H1 (cell line): Measurements from ENCODE around the gene OGN. TPM values are rescaled to one million over a fixed set of nuclear protein-coding genes. Genes with fewer than 3 reads are reported as not detected.

Experiments
- CBX8 ChIP-seq: fragments of 300-800, 300-1000 bp; sonication (generic); IDR thresholded peaks from 2 replicates; pipeline ENCODE4 v1.7.1; 2016; ENCODE audit warnings: low read depth, low read length, borderline replicate concordance
- CHD7 ChIP-seq: fragments of 300-600 bp; sonication (generic); IDR thresholded peaks from 2 replicates; pipeline ENCODE4 v1.7.1; 2012; ENCODE audit warnings: low read length, moderate library complexity, mild to moderate bottlenecking, inconsistent platforms; ENCODE audit not compliant: insufficient replicate concordance
- GTF2F1 ChIP-seq: IDR thresholded peaks from 2 replicates; pipeline ENCODE4 v1.6.1; 2012; ENCODE audit warnings: low read depth, low read length, improper control_type of control experiment, borderline replicate concordance
- NANOG ChIP-seq: IDR thresholded peaks from 2 replicates; pipeline ENCODE4 v1.6.1; 2011; ENCODE audit warnings: low read length, low read depth, mild to moderate bottlenecking, inconsistent platforms; ENCODE audit not compliant: insufficient read depth, poor library complexity, severe bottlenecking
- YY1 ChIP-seq: IDR thresholded peaks from 2 replicates; pipeline ENCODE4 v1.6.1; 2011; ENCODE audit warnings: low read depth, mild to moderate bottlenecking, low read length
- polyA plus RNA-seq, 7 experiments: library from polyadenylated mRNA; depleted of rRNA in 3 of 7; stranded (reverse) in 5 of 7; unstranded in 2 of 7; fragments of >200 nt in 5 of 7; fragments of 200-250 nt in 2 of 7; gene quantifications; 1 replicate in 5 of 7; 2 replicates in 1 of 7; 4 replicates in 1 of 7; pipeline versions ENCODE4 v1.2.1 to v1.2.3, GENCODE V29; 2011 to 2013; ENCODE audit warnings: missing spikeins in 2 of 7, mixed read lengths in 2 of 7
- total RNA-seq: library from RNA; stranded (reverse); fragmentation: NEBNext Ultra II Directional; extraction: Animal tissue kit (Norgen Biotek cat#: 25700); gene quantifications from 2 replicates; pipeline ENCODE4 v1.2.1, GENCODE V29; 2021

Gene OGN
- total and polyA plus RNA-seq, 2 of the 8 experiments (the other 6 are each of a cell fraction or from before 2014, with no cell fraction given): not detected

GRCh38 chr9:92373167-92373566 is 31.2 kb downstream of the OGN start (continued):
- TF ChIP-seq CHD7 (no peak), YY1 (no peak), NANOG (no peak), CBX8 (no peak), GTF2F1 (no peak)
